HG03108 (cell line): ENCODE data around the gene BSG.
"Not testable (repeated sequence)": the region's sequence is repeated elsewhere in the genome, so short reads cannot be mapped to it uniquely, and the experiment has no call there.

Experiments used
- ATAC-seq: cut with Tn5 transposase; IDR thresholded peaks from one replicate; pipeline ENCODE4 v1.9.1; 2021; ENCODE audit warnings: moderate library complexity; ENCODE audit not compliant: unreplicated experiment

Gene BSG

GRCh38 chr19:602391-603301, 30.2 kb downstream of the BSG start:
- no peak for ATAC-seq

GRCh38 chr19:603302-603639, 30.9 kb downstream of the BSG start:
- not testable (repeated sequence) for ATAC-seq

DNA sequence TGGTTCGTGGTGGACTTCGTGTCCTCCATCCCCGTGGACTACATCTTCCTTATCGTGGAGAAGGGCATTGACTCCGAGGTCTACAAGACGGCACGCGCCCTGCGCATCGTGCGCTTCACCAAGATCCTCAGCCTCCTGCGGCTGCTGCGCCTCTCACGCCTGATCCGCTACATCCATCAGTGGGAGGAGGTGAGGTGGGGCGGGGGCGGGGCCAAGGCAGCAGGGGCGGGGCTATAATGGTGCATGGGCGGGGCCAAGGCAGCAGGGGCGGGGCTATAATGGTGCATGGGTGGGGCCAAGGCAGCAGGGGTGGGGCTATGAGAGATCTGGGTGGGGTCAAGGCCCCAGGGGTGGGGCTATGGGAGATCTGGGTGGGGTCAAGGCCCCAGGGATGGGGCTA, 31.4 kb downstream of the BSG start:
- not testable (repeated sequence) for ATAC-seq

DNA sequence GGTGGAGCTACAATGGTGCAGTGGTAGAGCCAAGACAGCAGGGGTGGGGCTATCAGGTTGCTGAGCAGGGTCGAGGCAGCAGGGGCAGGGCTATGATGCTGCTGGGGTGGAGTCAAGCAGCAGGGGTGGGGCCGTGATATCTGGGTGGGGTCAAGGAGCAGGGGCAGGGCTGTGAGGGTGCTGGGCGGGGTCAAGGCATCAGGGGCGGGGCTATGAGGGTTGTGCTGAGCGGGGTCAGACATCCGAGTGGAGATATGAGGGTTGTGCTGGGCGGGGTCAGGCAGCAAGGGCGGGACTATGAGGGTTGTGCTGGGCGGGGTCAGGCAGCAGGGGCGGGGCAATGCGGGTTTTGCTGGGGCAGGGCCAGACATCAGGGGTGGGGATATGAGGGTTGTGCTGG, 32.0 kb downstream of the BSG start:
- ATAC-seq: no peak

- ATAC-seq: not testable (repeated sequence)
These were observed 32.9 kb downstream of the BSG start for GRCh38 chr19:605061-605971.

DNA sequence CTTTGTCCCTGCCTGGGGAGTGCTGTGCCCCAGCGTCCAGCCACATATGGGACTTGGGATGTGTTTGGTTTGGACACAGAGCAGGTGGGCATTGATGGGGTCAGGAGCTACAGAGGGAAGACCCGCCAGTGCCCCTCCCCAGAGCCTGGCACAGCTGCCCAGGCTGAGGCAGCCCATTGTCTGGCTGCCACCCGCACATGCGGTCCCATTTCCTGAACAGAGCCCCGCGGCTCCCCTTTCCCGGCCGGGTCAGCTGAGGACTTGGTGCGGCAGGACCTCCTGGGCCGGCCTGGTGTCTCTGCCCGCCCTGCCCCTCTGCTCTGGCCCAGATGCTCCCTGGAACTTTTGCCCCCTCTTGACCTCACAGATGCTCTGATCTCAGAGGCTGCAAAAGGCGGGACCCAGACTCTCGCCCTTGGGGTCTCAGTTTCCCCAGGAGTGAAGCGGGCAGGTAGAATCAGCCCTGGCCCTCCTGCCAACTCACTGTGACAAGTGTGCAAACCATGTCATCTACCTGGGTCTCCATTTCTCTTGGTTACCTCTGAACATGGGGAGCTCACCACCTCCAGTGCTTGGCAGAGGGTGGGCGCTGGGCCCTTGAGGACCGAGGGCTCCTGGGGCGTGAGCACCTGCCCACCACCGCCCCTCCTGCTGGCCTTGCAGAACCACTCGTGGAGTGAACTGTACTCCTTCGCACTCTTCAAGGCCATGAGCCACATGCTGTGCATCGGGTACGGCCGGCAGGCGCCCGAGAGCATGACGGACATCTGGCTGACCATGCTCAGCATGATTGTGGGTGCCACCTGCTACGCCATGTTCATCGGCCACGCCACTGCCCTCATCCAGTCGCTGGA, 35.1 kb downstream of the BSG start:
- ATAC-seq: no peak

- ATAC-seq: no peak
These were observed 36.0 kb downstream of the BSG start for GRCh38 chr19:608155-609003.

GRCh38 chr19:609004-609346, 36.6 kb downstream of the BSG start:
- ATAC-seq: no peak

DNA sequence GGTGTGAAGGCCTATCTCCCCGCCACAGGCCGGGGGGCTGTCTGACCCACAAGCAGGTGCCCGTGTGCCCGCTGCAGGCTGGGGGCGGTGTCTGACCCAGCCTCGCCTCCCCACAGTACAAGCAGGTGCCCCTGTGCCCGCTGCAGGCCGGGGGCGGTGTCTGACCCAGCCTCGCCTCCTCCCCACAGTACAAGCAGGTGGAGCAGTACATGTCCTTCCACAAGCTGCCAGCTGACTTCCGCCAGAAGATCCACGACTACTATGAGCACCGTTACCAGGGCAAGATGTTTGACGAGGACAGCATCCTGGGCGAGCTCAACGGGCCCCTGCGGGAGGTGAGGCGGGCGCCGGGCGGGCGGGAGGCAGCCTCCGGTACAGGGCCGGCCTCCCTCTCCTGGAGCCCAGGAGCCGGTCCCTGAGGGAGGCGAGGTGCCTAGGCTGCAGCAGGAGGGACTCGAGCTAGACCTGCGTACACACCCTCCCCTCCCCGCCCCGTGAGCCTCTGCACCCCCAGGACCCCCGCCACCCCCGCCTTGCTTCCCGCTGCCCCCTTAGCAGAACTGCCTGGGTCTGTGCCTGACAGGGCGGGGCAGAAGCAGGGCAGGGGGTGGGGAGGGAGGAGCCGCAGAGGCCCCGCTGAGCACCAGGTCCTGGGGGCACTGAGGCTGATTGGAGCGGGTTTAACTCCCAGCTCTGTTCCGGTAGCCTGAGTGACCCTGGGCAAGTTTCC, 37.8 kb downstream of the BSG start:
- ATAC-seq: no peak

GRCh38 chr19:610801-611480, 38.5 kb downstream of the BSG start:
- no peak for ATAC-seq

DNA sequence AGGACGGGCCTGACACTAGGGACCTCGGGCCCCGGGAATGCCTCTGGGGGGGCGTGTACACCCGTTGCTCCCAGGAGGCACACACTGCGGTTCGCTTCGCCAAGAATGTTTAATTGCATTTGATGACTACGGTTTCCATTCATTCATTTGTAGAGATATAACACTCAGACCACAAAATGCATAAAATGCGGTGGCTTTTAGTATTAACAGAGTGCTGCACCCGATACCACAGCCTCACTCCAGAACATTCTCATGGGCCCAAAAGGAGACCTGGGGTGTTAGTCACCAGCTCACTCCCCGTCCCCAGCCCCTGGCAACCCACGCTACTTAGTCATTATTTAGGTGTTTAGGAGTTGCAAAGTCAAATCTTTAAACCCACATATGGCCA, 39.1 kb downstream of the BSG start:
- no peak for ATAC-seq

DNA sequence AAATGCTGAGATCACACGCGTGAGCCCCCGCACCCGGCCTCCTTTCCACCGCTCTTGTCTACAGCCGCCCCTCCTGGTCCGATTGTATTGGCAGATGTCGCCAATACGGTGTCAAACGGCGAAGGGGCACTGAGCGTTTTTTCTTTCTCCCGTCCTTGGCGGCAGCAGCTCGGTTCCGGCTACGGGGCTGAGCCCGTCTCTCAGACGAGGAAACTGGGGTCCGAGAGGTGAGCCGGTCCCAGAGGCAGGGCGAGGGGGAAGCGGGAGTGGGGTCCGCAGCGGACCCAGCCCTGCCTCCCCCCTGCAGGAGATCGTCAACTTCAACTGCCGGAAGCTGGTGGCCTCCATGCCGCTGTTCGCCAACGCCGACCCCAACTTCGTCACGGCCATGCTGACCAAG, 40.5 kb downstream of the BSG start:
- no peak for ATAC-seq

DNA sequence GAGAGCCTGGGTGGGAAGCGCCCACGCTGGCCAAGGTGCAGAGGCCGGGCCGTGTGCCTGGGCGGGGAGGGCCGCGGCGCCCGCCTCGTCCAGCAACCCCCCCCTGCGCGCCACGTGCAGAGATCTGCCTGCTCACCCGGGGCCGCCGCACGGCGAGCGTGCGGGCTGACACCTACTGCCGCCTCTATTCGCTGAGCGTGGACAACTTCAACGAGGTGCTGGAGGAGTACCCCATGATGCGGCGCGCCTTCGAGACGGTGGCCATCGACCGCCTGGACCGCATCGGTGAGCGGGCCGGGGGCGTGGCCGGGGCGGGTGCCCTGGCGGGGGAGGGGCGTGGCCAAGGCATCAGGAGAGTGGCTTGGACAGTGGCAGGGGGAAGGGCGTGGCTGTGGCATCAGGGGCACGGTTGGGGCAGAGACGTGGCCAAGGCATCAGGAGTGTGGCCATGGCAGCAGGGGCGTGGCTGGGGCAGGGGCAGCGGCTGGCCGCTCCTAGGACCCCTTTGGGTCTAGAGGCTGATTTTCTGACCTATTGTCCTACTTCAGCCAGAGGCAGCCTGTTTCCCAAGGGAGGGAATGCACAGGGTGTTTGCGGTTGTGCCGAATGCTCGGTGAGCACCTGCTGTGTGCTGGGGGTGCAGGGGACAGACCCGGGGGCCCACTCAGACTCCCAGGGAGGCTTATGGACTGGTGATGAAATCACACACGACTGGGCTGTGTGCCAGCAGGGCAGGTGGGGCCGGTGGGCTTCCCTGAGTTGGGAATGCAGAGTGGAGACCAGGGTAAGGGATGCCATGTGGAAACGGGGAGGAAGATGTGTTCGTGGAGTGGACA, 41.6 kb downstream of the BSG start:
- ATAC-seq: no peak

DNA sequence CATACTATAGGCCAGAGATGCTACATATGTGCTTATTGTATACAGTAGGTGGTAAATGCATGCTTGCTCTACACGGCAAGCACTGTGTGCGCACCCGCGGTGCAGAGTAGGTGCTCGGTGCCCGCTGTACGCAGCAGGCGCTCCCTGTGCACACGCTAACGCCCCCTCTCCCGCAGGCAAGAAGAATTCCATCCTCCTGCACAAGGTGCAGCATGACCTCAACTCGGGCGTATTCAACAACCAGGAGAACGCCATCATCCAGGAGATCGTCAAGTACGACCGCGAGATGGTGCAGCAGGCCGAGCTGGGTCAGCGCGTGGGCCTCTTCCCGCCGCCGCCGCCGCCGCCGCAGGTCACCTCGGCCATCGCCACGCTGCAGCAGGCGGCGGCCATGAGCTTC, 43.2 kb downstream of the BSG start:
- no peak for ATAC-seq

DNA sequence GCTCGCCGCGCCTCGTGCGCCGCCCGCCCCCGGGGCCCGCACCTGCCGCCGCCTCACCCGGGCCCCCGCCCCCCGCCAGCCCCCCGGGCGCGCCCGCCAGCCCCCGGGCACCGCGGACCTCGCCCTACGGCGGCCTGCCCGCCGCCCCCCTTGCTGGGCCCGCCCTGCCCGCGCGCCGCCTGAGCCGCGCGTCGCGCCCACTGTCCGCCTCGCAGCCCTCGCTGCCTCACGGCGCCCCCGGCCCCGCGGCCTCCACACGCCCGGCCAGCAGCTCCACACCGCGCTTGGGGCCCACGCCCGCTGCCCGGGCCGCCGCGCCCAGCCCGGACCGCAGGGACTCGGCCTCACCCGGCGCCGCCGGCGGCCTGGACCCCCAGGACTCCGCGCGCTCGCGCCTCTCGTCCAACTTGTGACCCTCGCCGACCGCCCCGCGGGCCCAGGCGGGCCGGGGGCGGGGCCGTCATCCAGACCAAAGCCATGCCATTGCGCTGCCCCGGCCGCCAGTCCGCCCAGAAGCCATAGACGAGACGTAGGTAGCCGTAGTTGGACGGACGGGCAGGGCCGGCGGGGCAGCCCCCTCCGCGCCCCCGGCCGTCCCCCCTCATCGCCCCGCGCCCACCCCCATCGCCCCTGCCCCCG, 43.8 kb downstream of the BSG start:
- ATAC-seq: no peak

DNA sequence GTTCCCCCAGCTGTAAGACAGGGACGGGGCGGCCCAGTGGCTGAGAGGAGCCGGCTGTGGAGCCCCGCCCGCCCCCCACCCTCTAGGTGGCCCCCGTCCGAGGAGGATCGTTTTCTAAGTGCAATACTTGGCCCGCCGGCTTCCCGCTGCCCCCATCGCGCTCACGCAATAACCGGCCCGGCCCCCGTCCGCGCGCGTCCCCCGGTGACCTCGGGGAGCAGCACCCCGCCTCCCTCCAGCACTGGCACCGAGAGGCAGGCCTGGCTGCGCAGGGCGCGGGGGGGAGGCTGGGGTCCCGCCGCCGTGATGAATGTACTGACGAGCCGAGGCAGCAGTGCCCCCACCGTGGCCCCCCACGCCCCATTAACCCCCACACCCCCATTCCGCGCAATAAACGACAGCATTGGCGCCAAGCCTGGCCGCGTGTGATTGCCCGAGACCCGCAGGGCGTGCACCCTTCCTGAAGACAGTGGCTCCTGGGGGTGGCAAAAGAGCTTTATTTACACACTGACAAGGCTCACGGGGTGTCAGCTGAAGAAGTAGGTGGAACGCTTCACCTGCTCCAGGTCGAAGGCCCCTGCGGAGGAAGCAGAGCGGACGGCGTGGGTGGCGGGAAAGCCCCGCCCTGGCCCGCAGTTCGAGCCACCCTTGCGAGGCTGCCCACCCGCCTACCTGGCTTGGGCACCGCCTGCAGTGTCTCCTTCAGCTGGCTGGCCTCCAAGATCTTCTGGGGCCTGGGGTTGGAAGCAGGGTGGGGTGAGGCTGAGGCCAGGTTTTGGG, 44.5 kb downstream of the BSG start:
- ATAC-seq: no peak
